GM18499 (cell line): ENCODE results near the gene TTC23.

Experiments
- ATAC-seq: cut with Tn5 transposase; IDR thresholded peaks from one replicate; pipeline ENCODE4 v1.9.1; 2021; ENCODE audit warnings: moderate number of reproducible peaks; ENCODE audit not compliant: insufficient read depth, unreplicated experiment

TTC23 gene

GRCh38 chr15:99110581-99111320, 138.6 kb downstream of the TTC23 start:
- no peak for ATAC-seq

GRCh38 chr15:99110093-99110492, 139.3 kb downstream of the TTC23 start:
- no peak for ATAC-seq

- ATAC-seq: no peak
Measured at GRCh38 chr15:99109555-99110021, 139.8 kb downstream of the TTC23 start.

GRCh38 chr15:99108993-99109392, 140.4 kb downstream of the TTC23 start:
- ATAC-seq: no peak

GRCh38 chr15:99106417-99107220, 142.8 kb downstream of the TTC23 start:
- no peak for ATAC-seq

GRCh38 chr15:99105514-99106341, 143.7 kb downstream of the TTC23 start:
- ATAC-seq: no peak

- ATAC-seq: no peak
Measured at GRCh38 chr15:99104788-99105513, 144.4 kb downstream of the TTC23 start, which contains the start of gene SYNM. Gene SYNM (plus strand): TSS chr15:99105080. CDS start chr15:99105200, 120 bp downstream.

GRCh38 chr15:99103279-99103678, 146.1 kb downstream of the TTC23 start:
- ATAC-seq: no peak

- no peak for ATAC-seq
Measured at GRCh38 chr15:99102332-99103235, 146.8 kb downstream of the TTC23 start.

GRCh38 chr15:99101501-99101900, 147.9 kb downstream of the TTC23 start:
- ATAC-seq: no peak

GRCh38 chr15:99100245-99101173, 148.9 kb downstream of the TTC23 start:
- ATAC-seq: no peak

- ATAC-seq: no peak
Measured at GRCh38 chr15:99099661-99100060, 149.7 kb downstream of the TTC23 start.

GRCh38 chr15:99098991-99099390, 150.4 kb downstream of the TTC23 start:
- no peak for ATAC-seq

GRCh38 chr15:99098426-99098825, 151.0 kb downstream of the TTC23 start:
- no peak for ATAC-seq

GRCh38 chr15:99097441-99098410, 151.7 kb downstream of the TTC23 start:
- no peak for ATAC-seq

GRCh38 chr15:99096894-99097426, 152.4 kb downstream of the TTC23 start:
- ATAC-seq: no peak
